HG03354 (cell line): ENCODE measurements around the gene PCCA.
"Not testable (repeated sequence)": the region's sequence is repeated elsewhere in the genome, so short reads cannot be mapped to it uniquely, and the experiment has no call there.

Experiments
- ATAC-seq: cut with Tn5 transposase; IDR thresholded peaks from one replicate; pipeline ENCODE4 v1.9.1; 2021; ENCODE audit warnings: mild to moderate bottlenecking; ENCODE audit not compliant: unreplicated experiment, poor library complexity, severe bottlenecking

The PCCA gene

DNA sequence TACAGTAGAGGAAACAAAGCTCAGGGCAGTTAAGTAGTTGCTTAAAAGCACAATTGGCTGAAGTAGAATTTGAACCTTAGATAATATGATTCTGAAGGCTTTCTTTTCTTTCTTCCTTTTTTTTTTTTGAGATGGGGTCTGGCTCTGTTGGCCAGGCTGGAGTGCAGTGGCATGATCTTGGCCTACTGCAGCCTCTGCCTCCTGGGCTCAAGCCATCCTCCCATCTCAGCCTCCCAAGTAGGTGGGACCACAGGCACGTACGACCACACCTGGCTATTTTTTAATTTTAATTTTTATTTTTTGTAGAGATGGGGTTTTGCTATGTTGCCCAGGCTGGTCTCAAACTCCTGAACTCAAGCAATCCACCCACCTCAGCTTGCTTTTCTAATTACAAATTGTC is 3.4 kb downstream of the PCCA start:
- not testable (repeated sequence) for ATAC-seq

DNA sequence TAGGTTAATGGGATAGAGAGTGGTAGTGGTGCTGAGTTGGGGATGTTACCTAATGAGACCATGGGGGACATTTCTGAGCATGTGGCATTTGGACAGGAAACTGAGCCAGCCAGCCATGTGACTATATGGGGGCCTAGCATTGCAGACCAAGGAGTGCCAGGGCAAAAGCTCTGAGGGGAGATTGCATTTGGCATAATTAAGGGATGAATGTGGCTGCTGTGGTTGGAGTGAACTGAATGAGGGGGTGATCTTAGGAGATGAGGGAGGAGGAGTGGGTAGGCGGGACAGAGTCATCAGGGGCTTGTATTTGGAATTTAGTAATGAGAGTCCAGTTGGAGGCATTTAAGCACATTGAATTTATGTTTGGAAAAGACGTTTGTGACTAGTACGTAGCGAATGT is 6.6 kb downstream of the PCCA start:
- ATAC-seq = no peak

DNA sequence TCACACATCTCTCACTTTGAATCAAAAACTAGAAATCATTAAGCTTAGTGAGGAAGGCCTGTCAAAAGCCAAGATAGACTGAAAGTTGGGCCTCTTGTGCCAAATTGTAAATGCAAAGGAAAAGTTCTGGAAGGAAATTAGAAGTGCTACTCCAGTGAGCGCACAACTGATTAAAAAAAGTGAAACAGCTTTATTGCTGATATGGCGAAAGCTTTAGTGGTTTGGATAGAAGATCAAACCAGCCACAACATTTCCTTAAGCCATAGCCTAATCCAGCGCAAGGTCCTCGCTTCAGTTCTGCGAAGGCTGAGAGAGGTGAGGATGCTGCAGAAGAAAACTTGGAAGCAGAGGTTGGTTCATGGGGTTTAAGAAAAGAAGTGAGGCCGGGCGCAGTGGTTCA is 7.6 kb downstream of the PCCA start:
- ATAC-seq = no peak

DNA sequence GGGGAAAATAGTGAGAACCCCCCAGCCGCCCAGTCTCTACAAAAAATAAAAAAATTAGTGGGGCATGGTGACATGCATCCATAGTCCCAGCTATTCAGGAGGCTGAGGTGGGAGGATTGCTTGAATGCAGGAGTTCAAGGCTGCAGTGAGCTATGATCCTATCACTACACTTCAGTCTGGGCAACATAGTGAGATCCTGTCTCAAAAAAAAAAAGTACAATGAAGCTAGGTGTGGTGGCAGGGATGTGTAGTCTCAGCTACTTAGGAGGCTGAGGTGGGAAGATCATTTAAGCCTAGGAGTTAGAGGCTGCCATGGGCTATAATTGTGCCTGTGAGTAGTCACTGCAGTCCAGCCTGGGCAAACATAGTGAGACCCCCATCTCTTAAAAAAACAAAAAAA is 8.9 kb downstream of the PCCA start:
- no peak for ATAC-seq

DNA sequence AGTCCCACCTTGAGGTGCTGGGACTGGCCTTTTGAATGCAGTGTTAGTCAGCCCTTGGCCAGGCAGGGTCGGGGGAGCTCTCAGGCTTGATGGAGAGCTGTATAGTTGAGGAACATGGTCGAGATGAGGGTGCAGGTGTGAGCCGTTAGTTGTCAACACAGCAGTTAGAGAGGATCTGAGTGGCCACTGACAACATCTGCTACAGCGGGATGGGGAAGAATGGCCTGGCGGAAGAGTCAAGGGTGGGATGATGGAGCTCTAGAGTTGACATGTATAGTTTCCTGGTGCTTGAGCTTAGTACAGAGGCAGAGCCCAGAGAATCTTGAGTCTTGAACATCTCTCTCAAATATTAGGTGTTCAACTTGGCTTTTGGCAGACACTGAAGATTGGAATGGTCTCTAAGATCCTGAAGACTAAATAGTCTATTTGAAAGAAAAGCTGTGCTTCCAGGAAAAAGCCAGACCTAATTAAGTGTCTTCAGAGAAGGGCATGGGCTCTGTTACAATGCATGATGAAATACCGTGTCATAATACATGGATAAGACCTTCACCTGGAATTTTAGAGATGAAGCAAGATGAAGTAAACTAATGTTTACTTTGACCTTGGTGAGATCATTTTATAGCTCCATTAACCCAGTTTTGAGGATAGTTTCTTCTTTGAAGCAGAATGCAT is 9.7 kb downstream of the PCCA start:
- no peak for ATAC-seq

DNA sequence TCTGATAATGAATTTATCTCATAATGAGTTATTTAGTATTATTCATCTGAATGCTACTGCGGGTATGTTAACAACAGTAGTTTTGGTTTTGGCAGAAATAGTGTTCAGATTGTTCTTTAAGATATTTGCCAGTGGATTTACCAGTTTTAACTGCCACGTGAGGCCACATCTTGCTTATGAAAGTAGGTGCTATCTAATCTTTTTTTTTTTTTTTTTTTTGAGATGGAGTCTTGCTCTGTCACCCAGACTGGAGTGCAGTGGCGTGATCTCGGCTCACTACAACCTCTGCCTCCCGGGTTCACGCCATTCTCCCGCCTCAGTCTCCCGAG is 10.2 kb downstream of the PCCA start:
- not testable (repeated sequence) for ATAC-seq

DNA sequence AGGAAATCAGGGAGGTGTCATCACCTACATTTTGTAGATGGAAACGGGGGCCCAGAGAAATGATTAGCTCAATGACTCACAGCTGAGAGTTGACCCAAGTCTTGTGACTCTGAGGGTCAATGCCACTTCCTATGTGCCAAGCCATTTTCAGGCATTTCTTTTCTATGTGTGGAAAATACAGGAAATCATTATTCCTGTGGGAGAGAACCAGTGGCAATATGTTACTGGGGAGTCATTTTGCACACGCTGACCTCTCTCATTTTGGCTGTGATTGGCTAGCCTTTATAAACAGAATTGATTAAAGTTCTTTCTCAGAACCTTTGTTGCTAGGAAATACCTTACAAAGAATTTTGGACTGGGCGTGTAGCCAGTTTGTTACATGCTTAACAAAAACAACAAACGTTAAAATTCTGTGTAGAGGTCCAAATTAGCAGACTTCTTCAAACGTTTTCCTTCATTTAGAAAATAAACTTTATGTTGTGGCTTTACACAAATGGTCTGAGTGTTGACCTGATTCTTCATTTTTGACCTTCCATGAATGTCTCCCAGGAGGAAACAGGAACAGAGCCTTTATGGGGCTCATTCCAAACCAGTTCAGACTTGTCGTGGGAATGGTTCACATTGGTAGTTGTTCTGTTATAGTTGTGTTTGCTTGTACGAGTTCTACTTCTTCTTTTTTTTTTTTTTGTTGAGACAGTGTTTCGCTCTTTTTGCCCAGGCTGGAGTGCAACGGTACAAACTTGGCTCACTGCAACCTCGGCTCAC is 11.4 kb downstream of the PCCA start:
- no peak for ATAC-seq

DNA sequence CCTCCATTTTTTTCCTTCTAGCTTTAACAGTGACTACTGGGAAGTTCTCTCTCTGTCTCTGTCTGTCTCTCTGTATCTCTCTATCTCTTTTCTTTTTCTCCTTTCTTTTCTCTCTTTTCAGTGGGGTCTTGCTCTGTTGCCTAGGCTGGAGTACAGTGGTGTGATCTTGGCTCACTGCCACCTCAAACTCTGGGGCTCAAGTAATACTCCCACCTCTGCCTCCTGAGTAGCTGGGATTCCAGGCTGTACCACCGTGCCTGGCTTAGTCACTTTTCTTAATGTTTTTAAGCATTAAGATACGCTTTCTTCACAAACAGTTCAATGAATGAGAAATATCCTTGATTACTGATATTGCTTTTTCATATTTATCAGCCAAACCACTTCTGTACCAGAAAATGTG is 13.1 kb downstream of the PCCA start:
- ATAC-seq = no peak

DNA sequence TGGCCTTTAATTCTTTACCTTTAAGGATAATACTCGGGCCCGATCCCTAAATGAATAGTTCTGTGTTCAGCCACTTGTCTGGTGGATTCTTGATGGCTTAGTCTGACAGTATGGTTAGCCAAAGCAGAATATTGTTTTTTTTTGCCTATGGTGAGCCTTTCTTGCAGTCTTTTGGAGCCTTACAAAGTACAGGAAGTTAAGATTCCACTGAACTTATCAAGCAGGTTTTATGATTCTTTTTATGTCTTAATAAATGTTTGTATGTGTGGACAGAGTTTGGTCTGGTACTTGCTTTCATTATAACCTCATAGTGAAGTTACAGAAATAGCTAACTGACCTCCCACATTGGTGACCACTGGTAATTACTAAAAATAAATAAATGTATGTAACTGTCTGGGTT is 17.1 kb downstream of the PCCA start:
- ATAC-seq = no peak

DNA sequence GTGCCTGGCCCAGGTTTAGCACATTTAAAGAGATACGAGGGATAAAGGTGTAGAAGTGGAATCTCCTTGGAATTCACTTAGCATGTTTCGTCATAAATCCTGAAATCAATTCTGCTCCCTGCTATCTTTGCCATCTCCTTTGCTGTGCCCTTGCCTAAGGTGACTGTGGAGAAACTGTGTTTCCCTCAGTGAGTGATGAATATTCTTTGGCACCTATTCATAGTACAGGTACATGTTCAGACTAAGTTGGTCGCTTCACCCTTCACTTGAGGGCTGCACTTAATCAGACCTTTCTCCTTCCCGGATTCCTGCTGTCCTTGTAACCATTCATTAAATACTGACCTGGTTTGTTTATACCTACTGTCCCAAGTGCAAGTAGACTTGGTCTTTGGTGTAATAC is 17.8 kb downstream of the PCCA start:
- no peak for ATAC-seq

DNA sequence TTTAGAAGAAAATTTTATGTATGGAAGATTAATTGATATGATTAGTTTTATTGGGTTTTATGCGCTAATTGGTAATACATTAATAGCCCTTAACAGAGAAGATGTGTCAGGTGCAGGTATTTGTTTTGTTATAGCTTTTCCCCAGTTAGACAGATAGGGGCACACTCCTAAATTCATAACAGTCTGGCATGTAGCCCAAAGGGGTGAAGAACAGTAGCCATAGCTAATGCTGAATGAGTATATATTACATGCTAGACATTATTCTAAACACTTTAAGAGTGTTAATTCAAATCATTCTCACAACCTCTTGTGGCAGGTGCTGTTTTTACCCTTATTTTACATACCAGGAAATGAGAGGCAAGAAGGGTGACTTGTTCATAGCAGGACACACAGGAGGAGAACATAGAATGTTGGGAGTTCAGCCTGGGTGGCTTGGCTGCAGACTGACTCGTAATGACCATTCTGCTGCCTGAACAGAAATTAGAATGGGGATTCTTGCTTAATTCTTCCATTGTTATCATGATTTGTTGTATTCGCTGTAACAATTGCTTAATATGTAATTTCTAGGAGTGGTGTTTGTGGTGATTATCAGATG is 20.1 kb downstream of the PCCA start:
- ATAC-seq = peak; percentile 71

DNA sequence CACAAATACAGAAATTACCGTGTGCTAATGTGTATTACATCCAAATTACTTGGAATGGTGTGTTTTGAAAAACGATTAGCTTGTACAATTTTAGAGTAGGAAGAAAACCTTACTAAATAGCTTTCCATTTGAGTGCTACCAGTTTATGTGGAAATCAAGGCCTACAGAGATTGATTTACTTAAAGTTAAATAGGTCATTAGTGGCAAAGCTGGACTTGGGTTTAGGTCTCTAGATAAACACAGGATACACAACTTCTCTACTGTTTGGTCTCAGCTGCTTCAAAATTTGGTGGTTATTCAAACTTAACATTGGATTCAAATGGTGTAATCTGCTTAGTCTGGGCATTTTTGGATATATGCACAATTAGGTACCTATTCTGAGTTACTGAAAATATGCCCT is 21.4 kb downstream of the PCCA start:
- no peak for ATAC-seq

DNA sequence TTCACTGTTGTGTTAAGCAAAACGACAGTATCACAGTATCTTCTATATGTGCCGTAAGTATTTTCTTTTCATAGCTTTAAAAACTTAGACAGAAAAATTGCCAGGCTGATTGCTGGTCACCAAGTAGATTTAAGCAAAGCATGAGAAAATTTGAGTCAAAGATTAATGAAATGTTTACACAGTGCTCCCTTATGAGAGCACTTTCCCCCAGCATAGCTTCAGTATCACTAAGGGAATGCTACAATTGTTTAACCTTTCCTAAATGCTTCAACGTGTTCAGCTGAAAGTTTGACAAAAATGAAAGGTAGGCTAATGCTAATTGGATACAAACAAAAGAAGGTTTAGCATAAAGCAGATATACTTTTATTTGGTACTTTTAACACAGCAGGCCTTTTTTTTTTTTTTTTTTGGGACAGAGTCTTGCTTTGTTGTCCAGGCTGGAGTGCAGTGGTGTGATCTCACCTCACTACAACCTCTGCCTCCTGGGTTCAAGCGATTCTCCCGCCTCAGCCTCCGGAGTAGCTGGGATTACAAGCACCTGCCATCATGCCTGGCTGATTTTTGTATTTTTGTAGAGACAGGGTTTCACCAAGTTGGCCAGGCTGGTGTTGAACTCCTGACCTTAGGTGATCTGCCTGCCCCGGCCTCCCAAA is 23.4 kb downstream of the PCCA start:
- ATAC-seq = no peak

DNA sequence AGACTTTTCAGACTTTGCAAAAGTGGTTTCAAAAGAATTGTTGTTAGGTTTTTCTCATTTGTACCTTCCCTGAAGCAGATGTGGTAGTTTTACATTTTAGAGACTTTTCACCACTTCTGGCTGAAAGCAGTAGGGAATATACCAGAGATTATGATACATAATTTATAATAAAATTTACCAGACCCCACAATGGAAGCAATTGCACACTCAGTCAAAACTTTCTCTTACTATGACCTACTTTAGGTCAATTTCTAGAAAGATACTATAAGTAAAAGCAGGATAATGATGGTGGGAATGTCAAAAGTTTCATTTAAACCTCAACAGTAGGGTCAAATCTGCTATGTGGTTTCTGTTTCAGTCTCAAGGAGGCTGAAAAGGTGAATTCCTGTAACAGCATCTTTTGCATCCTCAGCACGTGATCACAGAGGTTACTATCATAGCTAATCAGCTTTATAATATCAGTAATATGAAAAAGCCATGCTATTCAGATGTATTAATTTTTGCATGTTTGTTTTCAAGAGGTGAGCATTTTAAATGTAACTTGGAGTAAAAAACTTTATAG is 26.9 kb downstream of the PCCA start:
- ATAC-seq = peak; percentile 66

DNA sequence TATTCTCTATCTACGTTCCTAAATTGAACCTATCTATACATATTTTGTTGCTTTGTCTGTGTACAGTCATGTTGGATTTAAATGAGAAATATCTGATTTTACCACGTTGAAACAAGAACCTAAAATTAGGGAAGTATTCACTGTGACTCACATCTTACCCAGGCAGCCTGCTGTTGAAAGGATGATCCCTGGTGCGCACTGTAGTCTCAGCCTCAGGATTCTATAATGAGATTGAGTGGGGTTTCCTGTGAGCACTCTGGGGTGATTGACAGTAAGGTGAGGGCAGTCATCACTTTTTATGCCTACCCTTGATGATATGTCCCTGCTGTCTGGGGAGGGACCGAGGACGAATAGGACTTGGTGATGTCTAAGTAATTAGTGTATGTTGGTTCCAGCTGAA is 35.4 kb downstream of the PCCA start:
- no peak for ATAC-seq

DNA sequence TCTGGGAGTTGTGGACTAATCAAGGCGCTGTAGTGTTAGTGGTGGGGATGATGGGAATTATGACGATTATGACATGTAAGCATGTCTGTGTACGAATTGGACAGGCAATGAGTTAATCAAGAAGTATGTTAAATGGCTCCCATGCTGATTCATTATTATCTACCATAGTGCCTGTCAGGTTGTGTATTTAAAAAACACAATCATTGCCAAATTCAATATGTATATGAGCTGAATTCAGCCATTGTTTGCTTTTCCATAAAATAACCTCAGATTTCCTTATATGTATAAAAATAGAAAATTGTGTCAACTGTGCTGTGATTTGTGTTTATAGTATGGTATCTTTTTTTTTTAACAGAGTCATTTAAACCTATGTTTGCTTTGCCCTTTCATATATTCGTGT is 37.1 kb downstream of the PCCA start:
- ATAC-seq = no peak

DNA sequence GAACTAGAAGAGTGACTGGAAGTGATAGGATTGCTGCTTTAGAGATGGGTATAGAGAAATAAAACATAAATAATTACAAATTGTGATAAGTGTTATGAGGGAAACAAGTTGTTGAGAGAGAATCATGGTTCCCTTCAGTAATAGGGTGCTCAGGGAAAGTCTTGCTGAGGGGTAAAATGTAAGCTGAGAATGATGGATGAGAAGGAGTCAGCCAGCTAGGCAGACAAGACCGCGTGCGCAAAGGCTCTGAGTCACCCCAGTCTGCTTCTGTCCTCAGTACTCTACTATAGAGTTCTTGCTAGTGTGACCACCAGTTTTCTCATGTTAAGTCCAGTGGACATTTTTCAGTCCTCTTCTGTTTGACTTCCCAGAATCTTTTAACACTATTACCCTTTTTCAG is 39.5 kb downstream of the PCCA start:
- ATAC-seq = no peak

DNA sequence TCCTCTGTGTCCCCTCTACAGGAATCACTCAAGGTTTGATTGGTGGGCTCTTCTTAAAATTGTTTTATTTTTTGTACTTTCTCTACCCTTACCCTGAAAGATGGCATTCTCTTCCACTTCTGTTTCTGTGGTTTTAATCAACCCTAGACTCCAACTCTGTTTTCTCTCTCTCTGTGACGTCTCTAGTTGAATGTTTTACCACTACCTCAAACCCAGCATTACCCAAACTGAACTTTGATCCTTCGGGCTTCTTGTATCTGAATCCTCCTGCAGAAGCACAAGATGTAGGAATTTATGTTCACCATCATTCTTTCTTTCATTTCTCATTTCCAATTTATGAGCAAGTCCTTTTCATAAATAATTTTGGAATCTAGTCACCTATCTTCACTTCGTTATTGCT is 39.9 kb downstream of the PCCA start:
- ATAC-seq = no peak

DNA sequence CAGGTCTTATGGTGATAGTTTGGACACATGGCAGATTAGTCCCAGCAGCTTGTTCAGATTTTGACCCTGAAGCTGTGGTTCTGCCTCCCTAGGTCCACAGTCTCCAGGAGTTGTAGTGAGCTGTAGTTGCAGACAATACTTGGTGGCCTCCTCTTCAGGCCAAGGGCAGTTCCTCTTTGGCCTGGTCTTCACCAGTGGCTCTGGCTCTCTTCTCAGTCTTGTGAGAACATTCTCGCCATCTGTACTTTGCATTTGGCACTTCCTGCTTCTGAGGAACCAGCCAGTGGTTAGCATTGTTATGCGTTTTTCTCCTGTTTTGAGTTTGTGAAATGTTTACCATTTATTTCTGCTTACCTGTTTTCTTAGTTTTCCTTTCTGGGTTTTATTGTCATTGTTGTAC is 40.7 kb downstream of the PCCA start:
- peak; percentile 89 for ATAC-seq

DNA sequence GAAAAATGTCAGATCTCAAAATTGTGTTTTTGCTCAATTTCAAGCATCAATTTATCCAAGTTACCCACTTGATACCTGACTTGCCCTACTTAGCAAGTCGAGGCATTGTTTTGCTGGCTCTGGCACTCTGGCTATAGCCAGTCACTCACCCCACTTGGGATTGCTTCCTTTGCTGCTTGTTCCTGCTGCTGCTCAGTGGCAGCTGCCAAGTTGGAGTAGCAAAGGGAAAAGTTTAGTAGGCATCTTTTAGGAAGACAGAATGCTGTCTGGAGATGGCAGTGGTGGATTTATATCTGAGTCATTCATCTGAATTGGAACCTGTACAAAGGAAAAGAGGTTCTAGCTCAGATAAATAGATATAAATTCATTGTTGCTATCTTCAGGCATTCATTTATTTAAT is 41.2 kb downstream of the PCCA start:
- ATAC-seq = peak; percentile 14
